LNCaP clone FGC (cell line): ENCODE measurements around the gene ZNF701.
"Not testable (repeated sequence)": the region's sequence is repeated elsewhere in the genome, so short reads cannot be mapped to it uniquely, and the experiment has no call there.

ENCODE experiments used
- DNase-seq: peaks from one replicate; pipeline ENCODE4 v3.0.0-alpha.2; 2011; ENCODE audit warnings: low read depth
- H3K4me3 ChIP-seq: 2 replicates; pipeline ENCODE4 v1.5.1; 2011; ENCODE audit warnings: mild to moderate bottlenecking, low read depth, low read length, control low read depth
- CTCF ChIP-seq: IDR thresholded peaks from 2 replicates; pipeline ENCODE4 v1.5.1; 2012; ENCODE audit warnings: mild to moderate bottlenecking; ENCODE audit not compliant: control insufficient read depth, insufficient read depth; ENCODE audit errors: extremely low read depth

Gene ZNF701

GRCh38 chr19:52601025-52601973, 31.2 kb downstream of the ZNF701 start:
- peak overlapping the region; percentile 70 for H3K4me3 ChIP-seq
- DNase-seq, result peak; percentile 56
- TF ChIP-seq CTCF, result peak; percentile 10; the same call in 1 of the 2 replicates

GRCh38 chr19:52601974-52602366, 31.9 kb downstream of the ZNF701 start:
- peak overlapping the region; percentile 70 for H3K4me3 ChIP-seq
- not testable (repeated sequence) for DNase-seq

GRCh38 chr19:52602941-52603340, 32.9 kb downstream of the ZNF701 start:
- no peak for DNase-seq
- H3K4me3 ChIP-seq, result no peak overlapping the region
- no peak for TF ChIP-seq CTCF

- TF ChIP-seq CTCF, result no peak
- H3K4me3 ChIP-seq, result no peak overlapping the region
- no peak for DNase-seq
These were observed 33.6 kb downstream of the ZNF701 start for GRCh38 chr19:52603558-52604207.

- no peak overlapping the region for H3K4me3 ChIP-seq
- no peak for TF ChIP-seq CTCF
- DNase-seq, result no peak
These were observed 43.3 kb downstream of the ZNF701 start for GRCh38 chr19:52613299-52613906.

- TF ChIP-seq CTCF, result no peak
- no peak overlapping the region for H3K4me3 ChIP-seq
- no peak for DNase-seq
These were observed 51.3 kb downstream of the ZNF701 start for GRCh38 chr19:52621376-52621775.

GRCh38 chr19:52622261-52622660, 52.2 kb downstream of the ZNF701 start:
- DNase-seq, result no peak
- H3K4me3 ChIP-seq, result no peak overlapping the region
- no peak for TF ChIP-seq CTCF
